NB4 (cell line): Measurements from ENCODE around the gene SYTL3.
"Not testable (repeated sequence)": the region's sequence is repeated elsewhere in the genome, so short reads cannot be mapped to it uniquely, and the experiment has no call there.

Experiments used
- CTCF ChIP-seq: IDR thresholded peaks from one replicate; pipeline ENCODE4 v1.5.1; 2012; ENCODE audit warnings: low read depth, low read length
- MAX ChIP-seq: IDR thresholded peaks from 2 replicates; pipeline ENCODE4 v1.6.1; 2011; ENCODE audit warnings: low read depth, low read length
- MYC ChIP-seq: IDR thresholded peaks from 2 replicates; pipeline ENCODE4 v1.6.1; 2011; ENCODE audit warnings: low read depth, low read length
- POLR2A ChIP-seq: IDR thresholded peaks from 2 replicates; pipeline ENCODE4 v1.6.1; 2011; ENCODE audit warnings: mild to moderate bottlenecking; ENCODE audit not compliant: insufficient read length; ENCODE audit errors: extremely low read depth

DNA sequence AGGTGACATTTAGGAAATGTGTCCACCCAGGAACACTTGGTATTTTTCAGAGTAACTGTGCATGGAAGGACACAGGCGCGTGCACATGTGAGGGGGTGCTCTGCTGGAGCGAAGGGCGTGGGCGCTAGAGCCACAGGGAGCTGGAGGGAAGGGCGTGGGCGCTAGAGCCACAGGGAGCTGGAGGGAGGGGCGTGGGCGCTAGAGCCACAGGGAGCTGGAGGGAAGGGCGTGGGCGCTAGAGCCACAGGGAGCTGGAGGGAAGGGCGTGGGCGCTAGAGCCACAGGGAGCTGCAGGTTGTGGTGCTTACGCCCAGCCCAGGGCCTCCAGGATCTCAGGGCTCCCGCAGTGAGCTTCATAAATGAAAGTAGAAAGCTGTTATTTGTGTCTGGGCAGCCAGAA, 43.8 kb upstream of the SYTL3 start:
- TF ChIP-seq CTCF, POLR2A, MYC, MAX: not testable (repeated sequence)
